Posterior cingulate gyrus (tissue), 11 donors: Measurements from ENCODE around the gene CTRB2.

Experiments
- DNase-seq, 10 donors: peaks; one replicate each; pipeline versions ENCODE4 v3.0.0 to v3.0.0-alpha.2; 2020 to 2021; ENCODE audit warnings: mixed read lengths in 3 of 10
- intact Hi-C: fragments of 100-400 bp; cut with DNase I; formaldehyde crosslinking; loops from one replicate; pipeline ENCODE4 v1.15.1; 2023

Gene CTRB2

GRCh38 chr16:75192606-75193264 lies 14.2 kb downstream of the CTRB2 start:
- DNase-seq = peak in 2 of 10 donors; percentile 29 to 47
- intact Hi-C loops = loop anchor here (10.0 kb wide), 1 partner anchor 572 kb away; no protein-coding TSS in a partner anchor

GRCh38 chr16:75189638-75190245 lies 17.2 kb downstream of the CTRB2 start:
- peak in 2 of 10 donors; percentile 48 to 49 for DNase-seq
- intact Hi-C loops = loop anchor here (10.0 kb wide), 1 partner anchor 575 kb away; no protein-coding TSS in a partner anchor

DNA sequence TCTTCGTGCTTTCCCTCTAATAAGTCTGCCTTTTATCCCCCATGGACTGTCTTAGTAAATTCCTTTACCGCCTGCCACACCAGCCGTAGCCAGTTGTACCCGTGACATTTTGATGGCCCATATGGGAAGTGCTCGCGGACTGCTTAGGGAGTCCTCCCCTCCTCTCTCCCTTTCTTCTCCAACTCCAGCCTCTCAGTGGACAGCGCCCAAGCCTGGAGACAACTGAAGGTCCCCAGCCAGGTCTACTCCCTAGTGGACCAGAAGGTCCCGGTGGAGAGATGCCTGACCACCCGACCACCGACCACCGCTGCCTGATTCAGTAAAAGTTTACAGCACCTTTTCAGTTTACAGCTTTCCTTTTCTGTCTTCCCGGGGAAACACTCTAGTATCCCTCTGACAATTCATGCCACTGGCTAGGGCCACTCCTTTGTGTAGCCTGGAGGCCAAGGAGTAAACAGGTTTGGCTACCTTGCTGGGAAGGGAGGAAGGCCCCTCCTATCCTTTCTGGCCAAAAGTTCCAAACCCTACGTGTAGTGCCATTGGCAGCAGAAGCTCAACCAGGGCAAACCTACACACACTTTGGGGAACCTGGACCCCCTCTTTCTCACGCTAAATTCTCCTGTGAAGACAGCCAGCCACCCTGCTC lies 18.0 kb downstream of the CTRB2 start:
- intact Hi-C loops = no loop called here
- no peak for DNase-seq

DNA sequence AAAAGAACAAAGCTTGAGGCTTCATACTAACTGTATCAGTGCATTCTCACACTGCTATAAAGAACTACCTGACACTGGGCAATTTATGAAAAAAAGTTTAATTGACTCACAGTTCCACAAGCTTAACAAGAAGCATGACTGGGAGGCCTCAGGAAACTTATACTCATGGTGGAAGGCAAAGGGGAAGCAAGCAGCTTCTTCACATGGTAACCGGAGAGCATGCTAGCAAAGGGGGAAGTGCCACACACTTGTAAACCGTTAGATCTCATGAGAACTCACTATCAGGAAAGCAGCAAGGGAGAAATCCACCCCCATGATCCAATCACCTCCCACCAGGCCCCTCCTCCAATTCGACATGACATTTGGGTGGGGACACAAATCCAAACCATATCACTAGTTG lies 25.3 kb downstream of the CTRB2 start:
- no peak for DNase-seq
- intact Hi-C loops = no loop called here

DNA sequence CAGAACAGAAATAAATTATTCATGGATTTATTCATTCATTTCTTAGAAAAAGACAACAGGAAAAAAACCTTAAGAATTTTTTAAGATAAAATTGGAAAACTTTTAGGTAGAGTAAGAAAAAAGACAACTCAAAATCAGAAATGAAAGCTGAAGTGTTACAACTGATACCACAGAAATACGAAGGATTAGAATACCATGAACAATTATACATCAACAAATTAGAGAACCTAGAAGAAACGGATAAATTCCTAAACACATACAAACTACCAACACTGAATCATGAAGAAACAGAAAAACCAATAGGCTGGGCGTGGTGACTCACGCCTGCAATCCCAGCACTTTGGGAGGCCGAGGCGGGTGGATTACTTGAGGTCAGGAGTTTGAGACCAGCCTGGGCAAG lies 27.8 kb downstream of the CTRB2 start:
- intact Hi-C loops = no loop called here
- no peak for DNase-seq

DNA sequence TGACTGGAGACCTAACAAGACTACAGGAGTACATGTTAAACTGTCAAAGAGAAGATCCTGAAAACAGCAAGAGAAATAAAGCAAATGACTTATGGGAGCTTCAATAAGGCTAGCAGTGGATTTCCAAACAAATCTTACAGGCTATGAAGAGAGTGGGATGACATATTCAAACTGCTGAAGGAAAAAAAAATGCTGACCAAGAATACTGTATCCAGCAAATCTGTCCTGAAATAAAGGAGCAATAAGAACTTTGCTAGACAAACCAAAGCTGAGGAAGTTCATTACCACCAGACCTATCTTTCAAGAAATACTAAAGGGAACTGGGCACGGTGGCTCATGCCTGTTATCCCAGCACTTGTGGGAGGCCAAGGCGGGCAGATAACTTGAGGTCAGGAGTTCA lies 30.0 kb downstream of the CTRB2 start:
- peak in 1 of 10 donors; percentile 43 for DNase-seq
- intact Hi-C loops = no loop called here

GRCh38 chr16:75175074-75175473 lies 31.9 kb downstream of the CTRB2 start:
- intact Hi-C loops = no loop called here
- peak in 1 of 10 donors; percentile 46 for DNase-seq

DNA sequence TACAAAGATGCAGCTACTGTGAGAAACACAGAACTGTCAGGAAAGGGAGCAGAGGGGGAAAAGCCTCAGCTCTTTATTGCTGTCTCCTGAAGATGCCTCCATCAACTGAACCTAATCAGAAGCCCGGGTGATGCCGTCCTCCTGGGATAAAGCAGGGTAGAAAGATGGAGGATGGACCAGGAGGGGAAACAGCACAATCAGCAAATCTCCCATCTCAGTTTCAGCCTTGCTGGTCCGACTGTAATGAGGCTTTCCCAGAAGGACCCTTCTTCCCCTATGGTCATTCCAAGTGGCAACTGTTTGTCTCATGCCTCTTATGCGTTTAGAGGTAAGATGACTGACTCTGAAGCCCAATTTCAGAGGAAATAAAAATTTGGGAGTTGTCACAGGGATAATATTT lies 34.4 kb downstream of the CTRB2 start:
- intact Hi-C loops = no loop called here
- no peak for DNase-seq

GRCh38 chr16:75169899-75170405 lies 37.0 kb downstream of the CTRB2 start:
- no peak for DNase-seq
- intact Hi-C loops = no loop called here

GRCh38 chr16:75160386-75160785 lies 46.6 kb downstream of the CTRB2 start:
- intact Hi-C loops = no loop called here
- DNase-seq = no peak
